OCI-LY1 (cell line): ENCODE results near the gene CD300LB.

Source experiments
- CTCF ChIP-seq: fragments of 200-600 bp; sonication (generic), shearing (Covaris generic); IDR thresholded peaks from 2 replicates; pipeline ENCODE4 v1.5.1; 2017; ENCODE audit warnings: mild to moderate bottlenecking, antibody characterized with exemption, low read length, moderate library complexity, mixed read lengths
- EZH2 ChIP-seq: fragments of 200-600 bp; sonication (generic), shearing (Covaris generic); IDR thresholded peaks from 2 replicates; pipeline ENCODE4 v1.8.0; 2017; ENCODE audit warnings: borderline replicate concordance, mixed run types, mild to moderate bottlenecking, antibody characterized with exemption, low read length, moderate library complexity, mixed read lengths

- TF ChIP-seq CTCF (no peak), EZH2 (no peak)
These were observed 48.6 kb upstream of the CD300LB start for GRCh38 chr17:74579900-74580299.
